NCI-H2171 (cell line): Measurements from ENCODE around the gene SARS1.
A peak's percentile ranks its signal among the peaks of the same experiment; 100 is the strongest.

Experiments used
- DNase-seq: peaks from one replicate; lab custom pipeline; 2025; lab: John Stamatoyannopoulos, UW

Gene SARS1

GRCh38 chr1:109250454-109251276, 36.9 kb downstream of the SARS1 start:
- no peak for DNase-seq

GRCh38 chr1:109251277-109252166, 37.8 kb downstream of the SARS1 start:
- no peak for DNase-seq

GRCh38 chr1:109252167-109252892, 38.6 kb downstream of the SARS1 start:
- DNase-seq: no peak

DNA sequence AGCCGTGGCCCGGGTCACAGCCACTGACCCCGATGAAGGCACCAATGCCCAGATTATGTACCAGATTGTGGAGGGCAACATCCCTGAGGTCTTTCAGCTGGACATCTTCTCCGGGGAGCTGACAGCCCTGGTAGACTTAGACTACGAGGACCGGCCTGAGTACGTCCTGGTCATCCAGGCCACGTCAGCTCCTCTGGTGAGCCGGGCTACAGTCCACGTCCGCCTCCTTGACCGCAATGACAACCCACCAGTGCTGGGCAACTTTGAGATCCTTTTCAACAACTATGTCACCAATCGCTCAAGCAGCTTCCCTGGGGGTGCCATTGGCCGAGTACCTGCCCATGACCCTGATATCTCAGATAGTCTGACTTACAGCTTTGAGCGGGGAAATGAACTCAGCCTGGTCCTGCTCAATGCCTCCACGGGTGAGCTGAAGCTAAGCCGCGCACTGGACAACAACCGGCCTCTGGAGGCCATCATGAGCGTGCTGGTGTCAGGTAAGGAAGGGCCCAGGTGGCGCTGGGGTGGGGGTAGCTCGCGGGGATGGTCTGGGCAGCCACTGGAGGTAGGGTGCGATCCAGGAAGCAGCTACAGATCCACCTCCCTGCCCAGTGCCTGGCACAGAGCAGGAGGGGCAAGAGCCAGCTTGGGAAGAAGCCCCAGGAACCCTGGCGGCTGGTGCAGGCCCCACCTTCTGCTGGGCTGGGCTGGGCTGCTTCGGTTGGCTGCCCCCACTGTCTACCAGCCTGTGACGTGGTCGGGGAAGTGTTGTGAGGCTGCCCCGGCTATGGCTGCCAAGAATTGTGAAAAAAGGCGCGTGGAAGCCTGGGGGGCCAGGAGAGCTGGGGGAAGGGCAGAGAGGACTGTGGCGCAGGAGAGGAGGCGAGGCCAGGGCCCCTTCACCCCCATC, 39.4 kb downstream of the SARS1 start:
- DNase-seq: no peak

GRCh38 chr1:109253803-109254620, 40.3 kb downstream of the SARS1 start:
- DNase-seq: no peak

DNA sequence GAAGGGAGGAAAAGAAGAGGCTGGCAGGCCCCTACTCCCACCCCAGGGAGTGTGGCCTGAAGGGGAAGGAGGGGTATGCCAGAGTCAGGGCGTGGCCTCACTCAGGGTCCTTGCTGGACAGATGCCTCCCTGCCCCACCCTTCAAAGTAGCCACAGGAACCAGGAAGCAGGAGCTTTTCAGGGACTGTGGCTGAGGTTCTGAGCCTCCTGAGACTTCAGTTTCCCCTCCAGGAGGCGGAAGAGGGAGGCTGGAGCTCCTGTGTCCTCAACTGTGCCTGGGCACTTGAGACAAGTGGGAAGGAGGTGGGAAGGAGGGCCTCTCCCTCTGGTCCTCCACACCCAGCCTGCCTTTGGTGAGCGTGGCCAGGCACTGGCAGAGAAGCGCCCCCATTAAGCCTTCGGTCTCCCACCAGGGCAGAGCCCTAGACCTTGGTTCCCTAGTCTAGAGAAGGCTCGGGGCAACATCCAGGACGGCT, 40.9 kb downstream of the SARS1 start:
- no peak for DNase-seq

- no peak for DNase-seq
Measured at GRCh38 chr1:109255097-109255651, 41.5 kb downstream of the SARS1 start.

DNA sequence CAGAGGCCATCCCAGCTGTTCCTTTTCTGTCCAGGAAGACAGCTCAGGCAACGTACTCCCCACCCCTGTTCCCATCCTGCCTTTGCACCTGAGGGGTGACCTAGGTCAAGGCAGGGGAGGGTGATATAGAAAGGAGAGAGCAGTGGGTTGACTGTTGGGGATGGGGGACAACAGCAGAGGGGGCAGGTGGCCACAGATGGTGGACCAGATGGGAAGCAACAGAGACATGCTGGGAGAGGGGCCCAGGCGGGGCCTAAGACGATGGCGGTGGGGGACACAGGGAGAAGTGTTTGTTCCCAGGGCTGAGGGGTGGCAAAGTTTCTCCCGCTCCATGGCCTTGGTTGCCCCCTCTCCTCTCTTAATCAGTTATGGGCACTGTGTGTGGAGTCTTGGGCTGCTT, 42.0 kb downstream of the SARS1 start:
- peak; percentile 71 for DNase-seq

DNA sequence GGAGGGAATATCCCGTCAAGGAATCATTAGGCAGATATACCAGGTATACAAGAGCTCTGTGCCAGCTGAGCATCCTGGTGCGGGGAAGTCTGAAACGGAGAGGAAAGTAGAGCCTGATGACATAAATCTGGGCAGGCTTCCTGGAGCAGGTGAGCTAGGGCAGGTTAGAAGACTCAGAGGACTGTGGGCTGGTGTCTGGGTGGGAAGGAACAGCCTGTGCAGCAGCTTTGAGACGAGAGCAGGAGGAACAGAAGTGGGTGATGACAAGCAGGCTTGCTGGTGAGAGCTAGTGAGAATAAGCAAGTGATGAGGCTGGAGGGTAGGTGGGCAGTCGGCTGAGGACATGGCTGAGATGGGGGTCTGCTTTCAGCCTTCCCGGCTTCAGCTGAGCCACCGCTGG, 42.4 kb downstream of the SARS1 start:
- peak; percentile 46 for DNase-seq

DNA sequence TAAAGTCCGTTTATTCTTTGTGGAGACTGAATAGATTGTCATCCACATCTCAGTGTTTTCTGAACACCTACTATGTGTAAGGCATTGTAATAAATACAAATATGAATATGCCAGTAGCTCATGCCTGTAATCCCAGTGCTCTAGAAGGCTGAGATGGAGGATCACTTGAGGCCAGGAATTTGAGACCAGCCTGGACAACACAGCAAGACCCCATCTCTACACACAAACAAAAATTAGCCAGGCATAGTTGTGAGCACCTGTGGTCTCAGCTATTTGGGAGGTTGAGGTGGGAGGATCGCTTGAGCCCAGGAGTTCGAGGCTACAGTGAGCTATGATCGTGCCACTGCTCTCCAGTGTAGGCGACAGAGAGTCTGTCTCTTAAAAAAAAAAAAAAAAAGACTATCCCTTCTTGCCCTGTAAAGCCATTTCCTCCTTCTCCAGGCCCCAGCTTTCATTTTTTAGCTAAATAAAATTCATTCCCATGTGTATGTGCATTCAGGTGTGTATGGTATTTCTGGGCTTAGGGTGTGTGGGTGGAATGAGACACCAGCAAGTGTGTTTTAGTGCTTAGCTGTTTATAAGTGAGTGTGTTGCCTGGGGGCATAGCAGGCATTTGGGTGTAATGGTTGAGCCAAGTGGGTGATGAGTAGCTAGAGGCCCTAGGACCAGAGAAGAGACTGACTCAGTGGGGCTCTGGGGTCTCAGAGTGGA, 43.4 kb downstream of the SARS1 start:
- DNase-seq: no peak

GRCh38 chr1:109257682-109258421, 44.1 kb downstream of the SARS1 start:
- no peak for DNase-seq

- DNase-seq: no peak
Measured at GRCh38 chr1:109258481-109259466, 45.1 kb downstream of the SARS1 start.

DNA sequence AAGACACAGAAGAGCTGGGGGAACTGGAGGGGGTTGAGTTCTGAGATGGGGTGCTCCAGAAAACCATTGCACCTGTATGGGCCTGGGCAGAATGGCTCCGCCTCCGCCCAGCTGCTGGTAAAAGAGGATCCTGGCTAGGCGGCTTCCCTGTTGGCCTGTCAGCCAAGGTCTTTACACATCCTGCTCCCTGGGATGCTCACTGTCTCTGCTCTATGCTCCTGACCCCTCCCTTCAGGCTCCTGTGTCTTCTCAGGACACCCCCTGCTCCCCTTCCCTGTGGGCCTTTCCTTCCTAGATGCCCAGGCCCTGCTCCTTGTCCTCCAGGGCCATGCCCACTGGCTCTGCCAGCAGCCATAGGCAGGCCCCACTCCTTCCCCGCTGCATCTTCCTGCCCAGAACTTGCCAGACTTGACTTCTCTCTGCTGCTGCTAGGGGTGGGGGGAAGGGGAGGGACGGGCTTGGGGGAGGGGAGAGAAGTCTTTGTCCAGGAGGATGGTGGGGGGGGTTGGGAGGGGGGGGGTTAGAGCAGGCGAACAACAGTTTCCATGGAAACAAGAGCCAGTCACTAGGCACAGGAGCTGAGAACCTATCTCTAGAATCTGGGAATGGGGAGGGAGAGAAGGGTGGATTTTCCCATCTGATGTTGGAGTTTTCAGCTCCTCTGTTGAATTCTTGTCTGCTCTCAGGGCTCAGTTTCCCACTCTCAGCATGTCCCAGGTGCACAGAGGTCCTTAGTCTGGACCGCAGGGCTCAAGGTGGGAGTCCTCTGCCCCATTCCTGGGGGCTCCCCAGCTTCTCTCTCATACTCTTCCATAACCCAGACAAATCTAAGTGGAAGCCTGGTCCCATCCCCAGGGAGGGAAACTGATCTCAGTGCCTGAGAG, 46.2 kb downstream of the SARS1 start:
- no peak for DNase-seq

- DNase-seq: no peak
Measured at GRCh38 chr1:109261006-109261405, 47.3 kb downstream of the SARS1 start.

- DNase-seq: no peak
Measured at GRCh38 chr1:109261578-109261977, 47.9 kb downstream of the SARS1 start.
